Measurements from ENCODE around the gene TOPBP1.

The TOPBP1 gene

DNA sequence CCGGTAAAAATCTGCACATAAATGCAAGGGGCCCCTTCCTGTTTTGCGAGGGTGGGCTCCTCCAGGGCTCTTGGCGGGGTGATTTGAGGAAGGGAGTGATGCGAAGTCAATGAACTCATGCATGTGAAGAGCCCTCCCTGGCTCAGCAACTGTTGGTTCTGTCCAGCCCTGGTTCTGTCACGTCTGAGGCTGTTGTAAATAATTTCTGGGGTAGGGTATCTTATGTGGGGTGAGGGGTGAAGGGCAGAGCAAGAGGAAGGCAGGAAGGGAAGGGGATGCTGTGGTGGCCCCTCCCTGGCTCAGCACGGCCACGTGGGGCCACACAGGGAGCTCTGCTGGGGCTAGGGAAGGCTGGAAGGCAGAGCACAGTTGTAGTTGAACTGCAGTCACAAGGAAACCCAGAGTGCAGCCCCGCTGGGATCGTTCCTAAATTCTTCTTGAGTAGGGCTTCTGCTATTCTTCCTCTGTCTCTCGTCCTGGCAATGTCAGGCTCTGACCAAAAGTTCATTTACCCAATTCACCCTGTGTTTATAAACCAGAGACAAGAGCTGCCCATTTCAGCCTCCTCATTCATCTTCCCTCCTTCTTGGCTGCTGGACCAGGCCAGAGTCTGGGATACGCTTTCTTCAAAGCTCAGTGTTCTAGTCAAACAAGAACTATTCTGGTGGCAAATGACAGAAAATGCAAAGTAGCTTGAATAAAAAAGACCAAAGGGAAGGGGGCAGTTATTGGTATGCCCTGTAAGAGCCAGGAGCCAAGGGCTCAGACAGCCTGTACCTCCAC, 14.8 kb upstream of the TOPBP1 start:
- Histone ChIP-seq H3K9ac (ENCODE audit: low read length) (no peak overlapping the region), H3K36me3 (ENCODE audit: insufficient read depth, low read length) (no peaks in the 10 kb centered on the region), H2AFZ (ENCODE audit: low read length) (no peak overlapping the region), H3K27ac (ENCODE audit: low read depth, low read length, poor library complexity, severe bottlenecking) (no peak overlapping the region), H3K4me2 (ENCODE audit: low read length) (no peak overlapping the region), H3K79me2 (ENCODE audit: insufficient read depth, low read length) (no peaks in the 10 kb centered on the region), H3F3A (ENCODE audit: insufficient read depth, low read length) (no peaks in the 10 kb centered on the region), H3K9me3 (ENCODE audit: low read length) (no peaks in the 10 kb centered on the region), H3K27me3 (ENCODE audit: insufficient read depth, low read length) (no peaks in the 10 kb centered on the region), H3K9me2 (ENCODE audit: low read depth, low read length) (no peaks in the 10 kb centered on the region), H3K4me3 (ENCODE audit: low read depth, low read length, poor library complexity, severe bottlenecking) (no peak overlapping the region), H3K4me1 (ENCODE audit: insufficient read depth, low read length, severe bottlenecking) (peaks cover 14% of the 10 kb centered on the region), H4K20me1 (ENCODE audit: insufficient read depth, low read length) (no peaks in the 10 kb centered on the region)
- no peak for TF ChIP-seq CTCF (IDR thresholded peaks at IDR 0.05; ENCODE audit: low read length)
- no peak for TF ChIP-seq EZH2 (IDR thresholded peaks at IDR 0.05; ENCODE audit: borderline replicate concordance, low read length)

DNA sequence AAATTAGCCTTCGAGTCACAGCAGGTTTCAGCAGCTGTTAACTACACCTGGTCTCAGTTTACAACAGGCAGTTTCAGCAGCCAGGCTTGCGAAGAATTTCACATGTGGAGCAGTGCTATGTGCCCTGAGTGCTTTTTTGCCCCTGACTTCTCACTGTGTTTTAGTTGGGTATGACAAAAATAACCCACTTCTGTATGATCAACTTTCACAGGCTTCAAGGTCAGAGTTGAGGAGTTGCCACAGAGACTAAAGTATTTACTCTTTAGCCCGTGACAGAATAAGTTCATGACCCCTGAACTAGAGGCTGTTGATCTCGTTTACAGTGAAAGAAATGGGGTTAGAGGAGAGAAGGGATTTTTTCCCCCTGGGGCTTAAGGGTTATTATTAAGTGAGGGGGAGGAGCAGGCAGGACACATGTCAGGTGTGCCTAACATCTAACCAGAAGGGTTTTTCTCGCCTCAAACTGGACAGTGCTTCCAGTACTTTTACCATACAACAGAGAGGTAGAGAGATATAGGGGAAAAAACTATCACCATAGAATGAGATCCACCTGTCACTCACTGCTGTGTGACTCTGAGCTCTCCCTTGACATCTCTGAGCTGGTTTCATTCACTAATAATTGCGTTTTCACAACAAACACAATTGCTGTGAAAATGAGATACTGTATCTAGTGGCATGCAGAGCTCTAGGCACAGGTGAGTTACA, 14.0 kb upstream of the TOPBP1 start:
- Histone ChIP-seq H3K4me2 (ENCODE audit: low read length) (no peak overlapping the region), H3K79me2 (ENCODE audit: insufficient read depth, low read length) (no peaks in the 10 kb centered on the region), H3K4me1 (ENCODE audit: insufficient read depth, low read length, severe bottlenecking) (peaks cover 14% of the 10 kb centered on the region), H3K27ac (ENCODE audit: low read depth, low read length, poor library complexity, severe bottlenecking) (no peak overlapping the region), H3K9ac (ENCODE audit: low read length) (no peak overlapping the region), H3K36me3 (ENCODE audit: insufficient read depth, low read length) (no peaks in the 10 kb centered on the region), H3K27me3 (ENCODE audit: insufficient read depth, low read length) (no peaks in the 10 kb centered on the region), H3F3A (ENCODE audit: insufficient read depth, low read length) (no peaks in the 10 kb centered on the region), H3K9me3 (ENCODE audit: low read length) (no peaks in the 10 kb centered on the region), H4K20me1 (ENCODE audit: insufficient read depth, low read length) (no peaks in the 10 kb centered on the region), H3K9me2 (ENCODE audit: low read depth, low read length) (no peaks in the 10 kb centered on the region), H2AFZ (ENCODE audit: low read length) (no peak overlapping the region), H3K4me3 (ENCODE audit: low read depth, low read length, poor library complexity, severe bottlenecking) (no peak overlapping the region)
- TF ChIP-seq CTCF (IDR thresholded peaks at IDR 0.05; ENCODE audit: low read length) (no peak), EZH2 (IDR thresholded peaks at IDR 0.05; ENCODE audit: borderline replicate concordance, low read length) (no peak)

GRCh38 chr3:133674290-133674919, 12.7 kb upstream of the TOPBP1 start:
- no peak for TF ChIP-seq EZH2 (IDR thresholded peaks at IDR 0.05; ENCODE audit: borderline replicate concordance, low read length)
- no peak for TF ChIP-seq CTCF (IDR thresholded peaks at IDR 0.05; ENCODE audit: low read length)
- Histone ChIP-seq H3K9me3 (ENCODE audit: low read length) (no peaks in the 10 kb centered on the region), H3K4me2 (ENCODE audit: low read length) (no peak overlapping the region), H3K4me1 (ENCODE audit: insufficient read depth, low read length, severe bottlenecking) (peaks cover 14% of the 10 kb centered on the region), H3K36me3 (ENCODE audit: insufficient read depth, low read length) (no peaks in the 10 kb centered on the region), H3K27me3 (ENCODE audit: insufficient read depth, low read length) (no peaks in the 10 kb centered on the region), H3F3A (ENCODE audit: insufficient read depth, low read length) (no peaks in the 10 kb centered on the region), H3K4me3 (ENCODE audit: low read depth, low read length, poor library complexity, severe bottlenecking) (no peak overlapping the region), H3K27ac (ENCODE audit: low read depth, low read length, poor library complexity, severe bottlenecking) (no peak overlapping the region), H3K79me2 (ENCODE audit: insufficient read depth, low read length) (no peaks in the 10 kb centered on the region), H3K9me2 (ENCODE audit: low read depth, low read length) (no peaks in the 10 kb centered on the region), H2AFZ (ENCODE audit: low read length) (no peak overlapping the region), H3K9ac (ENCODE audit: low read length) (no peak overlapping the region), H4K20me1 (ENCODE audit: insufficient read depth, low read length) (no peaks in the 10 kb centered on the region)

Measured in OCI-LY1 (cell line).